ENCODE results near the gene ANKS1B.

Gene ANKS1B

DNA sequence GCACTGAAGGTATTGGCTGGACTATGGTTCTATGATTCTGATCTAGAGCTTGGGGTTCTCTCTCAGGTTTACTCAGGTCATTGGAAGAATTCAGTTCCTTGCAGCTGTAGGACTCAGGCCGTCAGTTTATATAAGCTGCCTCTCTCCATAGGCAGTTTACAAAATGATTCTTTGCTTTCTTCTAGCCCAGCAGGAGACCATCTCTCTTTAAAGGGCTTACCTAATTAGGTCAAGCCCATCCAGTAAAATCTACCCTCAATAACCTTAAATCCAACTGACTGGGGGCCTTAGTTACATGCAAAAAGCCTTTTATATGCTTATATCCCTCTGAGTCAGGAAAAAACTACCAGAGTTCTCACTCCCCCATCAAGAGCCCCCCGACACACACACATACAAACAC lies 417.7 kb downstream of the ANKS1B start:
- TF ChIP-seq, protein P1, sequence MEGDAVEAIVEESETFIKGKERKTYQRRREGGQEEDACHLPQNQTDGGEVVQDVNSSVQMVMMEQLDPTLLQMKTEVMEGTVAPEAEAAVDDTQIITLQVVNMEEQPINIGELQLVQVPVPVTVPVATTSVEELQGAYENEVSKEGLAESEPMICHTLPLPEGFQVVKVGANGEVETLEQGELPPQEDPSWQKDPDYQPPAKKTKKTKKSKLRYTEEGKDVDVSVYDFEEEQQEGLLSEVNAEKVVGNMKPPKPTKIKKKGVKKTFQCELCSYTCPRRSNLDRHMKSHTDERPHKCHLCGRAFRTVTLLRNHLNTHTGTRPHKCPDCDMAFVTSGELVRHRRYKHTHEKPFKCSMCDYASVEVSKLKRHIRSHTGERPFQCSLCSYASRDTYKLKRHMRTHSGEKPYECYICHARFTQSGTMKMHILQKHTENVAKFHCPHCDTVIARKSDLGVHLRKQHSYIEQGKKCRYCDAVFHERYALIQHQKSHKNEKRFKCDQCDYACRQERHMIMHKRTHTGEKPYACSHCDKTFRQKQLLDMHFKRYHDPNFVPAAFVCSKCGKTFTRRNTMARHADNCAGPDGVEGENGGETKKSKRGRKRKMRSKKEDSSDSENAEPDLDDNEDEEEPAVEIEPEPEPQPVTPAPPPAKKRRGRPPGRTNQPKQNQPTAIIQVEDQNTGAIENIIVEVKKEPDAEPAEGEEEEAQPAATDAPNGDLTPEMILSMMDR (conservative IDR thresholded peaks at IDR 0.05) = no peak
- H3K27ac ChIP-seq = no peak overlapping the region

DNA sequence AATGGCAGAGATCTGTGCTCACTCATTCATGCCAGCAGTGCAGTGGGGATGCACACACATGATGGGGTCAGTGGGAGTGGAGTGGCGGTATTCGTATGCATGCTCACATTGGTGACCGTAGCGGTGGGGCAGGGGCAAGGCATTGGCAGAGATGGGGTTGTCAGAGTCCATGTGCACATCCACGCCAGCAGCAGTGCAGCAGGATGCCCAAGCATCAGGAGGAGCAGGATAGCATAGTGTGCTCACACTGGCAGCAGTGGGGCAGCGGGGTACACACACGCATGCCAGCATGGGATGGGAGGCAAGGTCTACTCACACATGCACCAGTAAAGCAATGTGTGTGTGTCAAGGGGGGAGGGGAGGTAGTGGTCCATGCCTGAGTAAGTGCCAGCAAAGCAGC lies 426.6 kb downstream of the ANKS1B start:
- H3K27ac ChIP-seq = no peak overlapping the region
- TF ChIP-seq, protein P1 (conservative IDR thresholded peaks at IDR 0.05) = no peak

DNA sequence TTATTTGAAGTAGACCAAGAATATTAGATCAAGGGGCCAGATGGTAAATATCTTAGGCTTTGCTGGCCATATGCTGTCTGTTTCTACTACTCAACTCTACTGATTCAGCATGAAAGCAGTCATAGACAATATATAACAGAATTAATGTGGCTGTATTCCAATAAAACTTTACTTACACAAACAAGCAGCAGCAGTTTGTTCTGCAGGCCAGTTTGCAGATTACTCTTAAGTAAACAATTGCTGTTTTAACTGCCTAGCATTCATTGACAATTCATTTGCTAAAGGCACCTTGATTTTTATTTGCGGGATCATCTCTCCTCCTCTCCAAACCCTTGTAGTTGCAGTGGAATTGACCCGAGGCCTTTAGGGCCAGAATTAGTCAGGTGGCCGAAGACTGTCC lies 431.3 kb downstream of the ANKS1B start:
- TF ChIP-seq, protein P1 (conservative IDR thresholded peaks at IDR 0.05) = no peak
- peak overlapping the region; percentile 57 for H3K27ac ChIP-seq

DNA sequence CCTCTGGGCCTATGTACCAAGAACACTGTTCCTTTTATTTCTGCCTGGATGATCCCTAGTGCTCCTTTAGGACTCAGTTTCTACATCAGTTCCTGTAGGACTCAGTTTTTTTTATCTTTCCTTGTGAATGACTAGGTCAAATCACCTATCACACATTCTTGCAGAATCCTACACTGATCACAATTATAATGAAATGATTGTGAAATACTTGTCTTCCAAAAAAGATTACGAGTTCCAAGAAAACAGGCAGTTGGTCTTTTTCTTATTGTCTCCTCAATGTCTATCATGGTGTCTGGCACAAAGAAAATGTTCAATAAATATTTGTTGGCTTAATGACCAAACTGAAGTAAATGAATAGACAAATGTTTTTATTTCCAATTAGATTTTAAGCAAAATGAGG lies 432.7 kb downstream of the ANKS1B start:
- H3K27ac ChIP-seq = no peak overlapping the region
- TF ChIP-seq, protein P1 (conservative IDR thresholded peaks at IDR 0.05) = no peak

DNA sequence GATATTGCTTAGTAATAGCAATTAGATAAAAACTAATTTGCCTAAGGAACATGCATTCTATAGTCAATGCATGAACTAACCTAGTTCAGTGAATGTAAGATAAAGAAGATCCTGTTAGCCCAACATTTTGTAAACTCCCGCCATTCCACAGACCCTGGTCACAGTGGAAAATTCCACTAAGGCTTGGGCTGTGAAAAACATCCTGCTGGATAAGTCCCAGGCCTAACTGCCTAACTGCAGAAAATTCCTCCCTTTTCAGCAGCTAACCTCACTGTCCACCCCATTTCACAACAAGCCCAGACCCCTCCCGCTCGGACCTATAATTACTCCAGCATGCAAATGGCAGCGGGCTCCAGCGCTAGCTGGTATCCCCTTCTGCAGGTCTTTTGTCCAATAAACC lies 435.1 kb downstream of the ANKS1B start:
- TF ChIP-seq, protein P1 (conservative IDR thresholded peaks at IDR 0.05) = no peak

DNA sequence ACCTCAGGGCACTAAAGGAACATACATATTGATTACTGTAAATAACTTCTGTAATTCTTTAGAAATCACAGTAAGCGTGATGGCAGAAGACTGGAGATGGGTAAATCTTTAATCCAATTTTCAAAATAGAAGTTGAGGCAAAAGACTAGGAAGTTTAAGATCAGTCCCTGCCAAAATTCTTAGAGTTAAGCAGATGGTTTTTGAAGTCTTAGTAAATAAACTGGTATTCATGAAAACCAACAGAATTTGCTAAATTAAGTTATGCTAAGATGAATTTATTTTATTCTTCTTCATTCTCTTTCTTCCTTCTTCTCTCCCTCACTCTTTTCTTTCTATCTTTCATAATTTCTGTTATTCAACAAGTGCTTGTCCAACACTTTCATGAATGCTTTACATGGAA lies 435.5 kb downstream of the ANKS1B start:
- no peak overlapping the region for H3K27ac ChIP-seq
- TF ChIP-seq, protein P1 (conservative IDR thresholded peaks at IDR 0.05) = no peak

More for the DNA sequence above, 435.1 kb downstream of the ANKS1B start:
- no peak overlapping the region for H3K27ac ChIP-seq

DNA sequence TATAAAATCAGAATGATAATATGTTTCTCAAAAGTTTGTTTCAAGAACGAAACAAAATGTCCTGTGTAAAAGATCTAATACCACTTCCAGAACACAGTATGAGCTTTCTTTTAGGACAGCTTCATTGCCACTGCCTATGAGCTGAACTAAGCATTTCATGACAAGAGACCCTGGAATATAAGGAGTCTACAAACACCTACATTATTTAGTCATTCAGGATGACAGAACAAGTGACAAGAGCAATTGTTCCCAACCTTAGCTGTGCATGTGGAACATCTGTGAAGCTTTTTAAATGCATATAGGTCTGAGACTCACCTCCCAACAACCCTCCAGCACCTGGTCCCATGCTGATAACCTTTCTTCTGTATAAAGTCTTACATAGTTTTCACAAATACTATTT lies 440.3 kb downstream of the ANKS1B start:
- TF ChIP-seq, protein P1 (conservative IDR thresholded peaks at IDR 0.05) = no peak
- no peak overlapping the region for H3K27ac ChIP-seq

DNA sequence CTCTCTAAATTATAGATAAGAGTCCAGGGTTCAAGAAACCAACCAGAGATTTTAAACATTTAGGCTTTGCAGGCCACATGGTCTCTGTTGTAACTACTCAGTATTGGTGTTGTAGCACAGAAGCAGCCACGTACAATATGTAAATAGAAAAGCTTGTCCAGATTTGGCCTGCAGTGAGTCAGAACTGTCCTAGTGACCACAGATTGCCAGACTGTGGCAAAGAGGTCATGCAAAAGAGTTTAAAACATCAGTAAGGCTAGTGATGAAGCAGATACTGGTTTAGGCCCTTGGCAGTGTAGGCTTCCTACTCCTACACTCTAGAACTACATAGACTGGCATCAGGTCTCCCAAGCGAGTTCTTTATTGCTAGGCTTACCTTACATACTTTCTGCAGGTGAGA lies 454.8 kb downstream of the ANKS1B start:
- H3K27ac ChIP-seq = no peak overlapping the region
- TF ChIP-seq, protein P1 (conservative IDR thresholded peaks at IDR 0.05) = no peak

Data from VCaP (cell line).